Peyer's patch (tissue), 4 donors: Measurements from ENCODE around the gene TDRD12.

ENCODE experiments used
- CTCF ChIP-seq, 6 experiments: fragments of 450-650 bp in 4 of 6; fragments of 200-600 bp in 2 of 6; sonication (generic) in 1 of 6; IDR thresholded peaks; one replicate each; pipeline ENCODE4 v1.5.1; 2017 to 2019; ENCODE audit warnings: antibody characterized with exemption in 6 of 6, mild to moderate bottlenecking in 3 of 6, moderate library complexity in 1 of 6
- POLR2A ChIP-seq, 2 donors: fragments of 450-650 bp; IDR thresholded peaks; one replicate each; pipeline ENCODE4 v1.5.1; 2017; ENCODE audit warnings: antibody characterized with exemption in 2 of 2, mild to moderate bottlenecking in 2 of 2, moderate library complexity in 2 of 2

GRCh38 chr19:32837531-32837930 lies 118.0 kb downstream of the TDRD12 start:
- no peak for TF ChIP-seq CTCF (IDR thresholded peaks at IDR 0.05)
- no peak for TF ChIP-seq POLR2A (IDR thresholded peaks at IDR 0.05)
